PC-3 (cell line): ENCODE measurements around the gene MIS18A. TPM values are rescaled to one million over a fixed set of nuclear protein-coding genes. Genes with fewer than 3 reads are reported as not detected.

Source experiments
- ATAC-seq: fragments of 200-7000 bp; cut with Tn5 transposase; 2 replicates; pipeline ENCODE4 v1.9.1; 2020; ENCODE audit warnings: mild to moderate bottlenecking, moderate library complexity
- BruUV-seq: library from RNA; stranded (reverse); fragments of 400-500 nt; replicated peaks from 2 replicates; lab custom pipeline; 2021; lab: Mats Ljungman, UMichigan
- CTCF ChIA-PET: fragments of 300-600 bp; sonication (Branson Sonifier 250); formaldehyde crosslinking; loops from one replicate; lab custom pipeline; 2022; ENCODE audit warnings: antibody characterized with exemption; lab: Charles Lee
- POLR2A ChIA-PET: fragments of 300-600 bp; sonication (Branson Sonifier 250); formaldehyde crosslinking; loops from one replicate; lab custom pipeline; 2022; ENCODE audit warnings: antibody characterized with exemption; ENCODE audit not compliant: unreplicated experiment; lab: Charles Lee
- DNase-seq: peaks from one replicate; pipeline ENCODE4 v3.0.0-alpha.2; 2015
- H2AFZ ChIP-seq: fragments of 300-600 bp; sonication (generic); 2 replicates; pipeline ENCODE4 v1.6.0; 2016; ENCODE audit warnings: antibody characterized with exemption, low read length
- H3F3A ChIP-seq: fragments of 300-600 bp; sonication (generic); one replicate; pipeline ENCODE4 v1.6.0; 2017; ENCODE audit warnings: antibody characterized with exemption, low read length, control low read depth, mild to moderate bottlenecking; ENCODE audit not compliant: unreplicated experiment
- H3K27ac ChIP-seq: fragments of 300-600 bp; sonication (generic); 2 replicates; pipeline ENCODE4 v1.5.1; 2016; ENCODE audit warnings: mild to moderate bottlenecking, low read length
- H3K27me3 ChIP-seq: fragments of 300-600 bp; sonication (generic); 2 replicates; pipeline ENCODE4 v1.6.1; 2016; ENCODE audit warnings: low read length, mixed read lengths
- H3K36me3 ChIP-seq: fragments of 300-600 bp; sonication (generic); 2 replicates; pipeline ENCODE4 v1.6.1; 2016; ENCODE audit warnings: low read depth, mixed run types, low read length, mixed read lengths
- H3K4me1 ChIP-seq: fragments of 300-600 bp; sonication (generic); 2 replicates; pipeline ENCODE4 v1.5.1; 2016; ENCODE audit warnings: low read length; ENCODE audit not compliant: insufficient read depth
- H3K4me2 ChIP-seq: fragments of 300-600 bp; sonication (generic); 2 replicates; pipeline ENCODE4 v1.6.0; 2016; ENCODE audit warnings: low read length
- H3K4me3 ChIP-seq: fragments of 300-600 bp; sonication (generic); 2 replicates; pipeline ENCODE4 v1.5.1; 2016; ENCODE audit warnings: mild to moderate bottlenecking, low read length, mixed read lengths
- H3K79me2 ChIP-seq: fragments of 300-600 bp; sonication (generic); 2 replicates; pipeline ENCODE4 v1.6.1; 2017; ENCODE audit warnings: low read length, mixed read lengths
- H3K9ac ChIP-seq: fragments of 300-600 bp; sonication (generic); 2 replicates; pipeline ENCODE4 v1.6.0; 2016; ENCODE audit warnings: mild to moderate bottlenecking, low read length
- H3K9me2 ChIP-seq: fragments of 300-600 bp; sonication (generic); replicated peaks from 2 replicates; pipeline ENCODE4 v1.6.1; 2016; ENCODE audit warnings: mixed run types, low read length, mixed read lengths
- H3K9me3 ChIP-seq: fragments of 300-600 bp; sonication (generic); 2 replicates; pipeline ENCODE4 v1.6.1; 2016; ENCODE audit warnings: low read length, mixed read lengths
- H4K20me1 ChIP-seq: fragments of 300-600 bp; sonication (generic); 2 replicates; pipeline ENCODE4 v1.6.1; 2016; ENCODE audit warnings: low read length, mixed read lengths
- CTCF ChIP-seq: fragments of 300-600 bp; sonication (generic); conservative IDR thresholded peaks from 2 replicates; pipeline ENCODE4 v1.5.1; 2017; ENCODE audit warnings: antibody characterized with exemption, low read depth, mild to moderate bottlenecking, low read length
- EZH2 ChIP-seq: fragments of 300-600 bp; sonication (generic); IDR thresholded peaks from one replicate; pipeline ENCODE4 v1.6.1; 2017; ENCODE audit warnings: antibody characterized with exemption, mild to moderate bottlenecking, low read length; ENCODE audit not compliant: unreplicated experiment
- EZH2phosphoT487 ChIP-seq: fragments of 300-600 bp; sonication (generic); IDR thresholded peaks from 2 replicates; pipeline ENCODE4 v1.6.1; 2018; ENCODE audit warnings: mild to moderate bottlenecking, antibody characterized with exemption, low read length, borderline replicate concordance
- intact Hi-C: fragments of 100-400 bp; cut with micrococcal nuclease; formaldehyde crosslinking; loops from 2 replicates; pipeline ENCODE4 v1.9.0; 2023
- total RNA-seq: library from RNA; depleted of rRNA; stranded (reverse); fragments of >200 nt; gene quantifications from 2 replicates; pipeline ENCODE4 v1.2.3, GENCODE V29; 2014

The MIS18A gene
- total RNA-seq, 1 experiment from 2014 or later, result 42.0 TPM

GRCh38 chr21:32281531-32281930 is 2.7 kb upstream of the MIS18A start:
- H3F3A ChIP-seq, result no peaks in the 10 kb centered on the region
- no peaks in the 10 kb centered on the region for H3K36me3 ChIP-seq
- no peaks in the 10 kb centered on the region for H3K27me3 ChIP-seq
- no peak overlapping the region for H2AFZ ChIP-seq
- intact Hi-C loops, result no loop called here
- CTCF ChIA-PET, result no interaction called here
- no peak for ATAC-seq
- no peaks in the 10 kb centered on the region for H4K20me1 ChIP-seq
- no peaks in the 10 kb centered on the region for H3K9me3 ChIP-seq
- H3K4me1 ChIP-seq, result peaks cover 14% of the 10 kb centered on the region
- no peaks in the 10 kb centered on the region for H3K9me2 ChIP-seq
- TF ChIP-seq CTCF, result no peak
- no peak for TF ChIP-seq EZH2phosphoT487
- no peak for TF ChIP-seq EZH2
- H3K4me3 ChIP-seq, result no peak overlapping the region
- no peak overlapping the region for H3K9ac ChIP-seq
- no TSS peak for BruUV-seq
- DNase-seq, result no peak
- no peak overlapping the region for H3K4me2 ChIP-seq
- H3K27ac ChIP-seq, result no peak overlapping the region
- peaks cover 22% of the 10 kb centered on the region for H3K79me2 ChIP-seq
- POLR2A ChIA-PET, result no interaction called here

GRCh38 chr21:32279377-32279680 is 480 bp upstream of the MIS18A start:
- POLR2A ChIA-PET, result interaction anchor here (0.7 kb wide), 1 partner anchor 1046 kb away, joined by 17 read pairs; the partner anchor contains the start of gene IFNAR1
- H3K9ac ChIP-seq, result peak overlapping the region; percentile 59

More at GRCh38 chr21:32279377-32279680, 480 bp upstream of the MIS18A start:
- Histone ChIP-seq H3F3A (no peaks in the 10 kb centered on the region), H3K4me1 (peaks cover 14% of the 10 kb centered on the region), H3K9me2 (no peaks in the 10 kb centered on the region), H3K4me3 (peak overlapping the region; percentile 92), H3K4me2 (peak overlapping the region; percentile 80), H3K27ac (peak overlapping the region; percentile 23), H3K36me3 (no peaks in the 10 kb centered on the region; the same call in 1 of the 2 replicates), H4K20me1 (no peaks in the 10 kb centered on the region), H2AFZ (peak overlapping the region; percentile 68), H3K27me3 (no peaks in the 10 kb centered on the region), H3K9me3 (no peaks in the 10 kb centered on the region), H3K79me2 (peaks cover 33% of the 10 kb centered on the region)
- CTCF ChIA-PET, result interaction anchor here (0.5 kb wide), 1 partner anchor 323 kb away, joined by 5 read pairs; no protein-coding TSS in a partner anchor
- DNase-seq (no peak), ATAC-seq (no peak)
- BruUV-seq, result TSS peak; percentile 87
- TF ChIP-seq CTCF, result no peak
- TF ChIP-seq EZH2, result no peak
- TF ChIP-seq EZH2phosphoT487, result no peak
- intact Hi-C loops, result no loop called here
